ENCODE measurements around the gene USP40.

DNA sequence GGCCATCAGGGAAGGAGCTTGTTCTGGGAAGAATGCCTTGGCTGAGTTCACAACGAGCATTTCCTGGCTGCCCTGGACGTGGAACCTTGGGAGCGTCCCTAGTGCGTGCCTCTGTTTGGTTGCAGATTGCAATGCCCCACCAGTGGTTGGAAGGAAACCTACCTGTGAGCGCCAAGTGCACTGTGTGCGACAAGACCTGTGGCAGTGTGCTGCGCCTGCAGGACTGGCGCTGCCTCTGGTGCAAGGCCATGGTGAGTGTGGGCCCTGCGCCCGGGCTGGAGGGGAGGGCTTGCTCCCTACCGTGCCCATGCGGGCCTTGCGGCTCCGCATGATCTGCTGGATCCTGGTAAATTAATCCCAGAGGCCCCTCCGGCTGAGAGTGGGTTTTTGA lies 130.4 kb downstream of the USP40 start:
- TF ChIP-seq GATA3 (IDR thresholded peaks at IDR 0.05; ENCODE audit: low read depth, low read length) (no peak), GATA2 (IDR thresholded peaks at IDR 0.05; ENCODE audit: low read depth, low read length) (no peak)

Measured in SH-SY5Y (cell line).